ENCODE results near the gene ZBTB8B.
"Not testable (repeated sequence)": the region's sequence is repeated elsewhere in the genome, so short reads cannot be mapped to it uniquely, and the experiment has no call there.

ZBTB8B gene

DNA sequence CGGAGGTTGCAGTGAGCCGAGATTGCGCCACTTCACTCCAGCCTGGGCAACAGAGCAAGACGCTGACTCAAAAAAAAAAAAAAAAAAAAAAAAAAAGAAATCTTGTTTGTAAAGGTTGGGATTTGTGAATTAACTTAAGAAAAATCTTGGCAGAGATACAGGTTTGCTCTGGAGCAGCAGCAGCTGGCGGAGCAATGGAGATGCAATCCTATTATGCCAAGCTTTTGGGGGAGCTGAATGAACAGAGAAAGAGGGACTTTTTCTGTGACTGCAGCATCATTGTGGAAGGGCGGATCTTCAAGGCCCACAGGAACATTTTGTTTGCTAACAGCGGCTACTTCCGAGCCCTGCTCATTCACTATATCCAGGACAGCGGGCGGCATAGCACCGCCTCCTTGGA lies 5.6 kb downstream of the ZBTB8B start:
- DNase-seq = no peak

DNA sequence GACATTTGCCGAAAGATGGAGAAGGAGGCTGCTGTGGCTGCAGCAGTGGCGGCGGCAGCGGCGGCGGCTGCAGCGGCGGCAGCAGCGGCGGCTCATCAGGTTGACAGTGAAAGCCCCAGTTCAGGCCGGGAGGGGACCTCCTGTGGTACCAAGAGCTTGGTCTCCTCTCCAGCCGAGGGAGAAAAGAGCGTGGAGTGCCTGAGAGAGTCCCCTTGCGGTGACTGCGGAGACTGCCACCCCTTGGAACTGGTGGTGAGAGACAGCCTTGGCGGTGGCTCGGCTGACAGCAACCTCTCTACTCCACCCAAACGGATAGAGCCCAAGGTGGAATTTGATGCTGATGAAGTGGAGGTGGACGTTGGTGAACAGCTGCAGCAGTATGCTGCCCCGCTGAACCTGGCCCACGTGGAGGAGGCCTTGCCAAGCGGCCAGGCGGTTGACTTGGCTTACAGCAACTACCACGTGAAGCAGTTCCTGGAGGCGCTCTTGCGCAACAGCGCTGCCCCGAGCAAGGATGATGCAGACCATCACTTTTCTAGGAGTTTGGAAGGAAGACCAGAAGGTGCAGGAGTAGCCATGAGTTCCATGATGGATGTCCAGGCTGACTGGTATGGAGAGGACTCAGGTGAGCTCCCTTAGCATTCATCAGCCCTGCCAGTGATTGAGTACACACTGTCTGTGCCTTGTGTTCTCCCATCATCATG lies 6.3 kb downstream of the ZBTB8B start:
- DNase-seq = no peak

DNA sequence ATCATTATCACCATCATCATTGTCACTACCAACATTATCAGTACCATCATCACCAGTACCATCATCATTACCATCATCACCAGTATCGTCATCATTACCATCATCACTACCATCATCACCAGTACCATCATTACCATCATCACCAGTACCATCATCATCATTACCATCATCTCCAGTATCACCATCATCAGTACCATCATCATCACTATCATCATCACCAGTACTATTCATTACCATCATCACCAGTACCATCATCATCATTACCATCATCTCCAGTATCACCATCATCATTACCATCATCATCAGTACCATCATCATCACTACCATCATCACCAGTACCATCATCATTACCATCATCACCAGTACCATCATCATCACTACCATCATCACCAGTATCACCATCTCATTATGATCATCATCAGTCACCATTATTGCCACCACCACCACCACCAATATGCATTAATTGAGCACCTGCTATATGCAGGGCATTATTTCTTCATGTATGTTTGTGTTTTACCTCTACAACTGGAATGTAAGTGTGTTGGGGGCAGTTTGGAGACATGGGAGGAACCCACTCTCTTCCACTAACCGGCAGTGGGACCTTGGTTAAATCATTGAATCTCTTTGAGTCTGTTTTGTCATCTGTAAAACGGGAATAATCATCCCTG lies 7.0 kb downstream of the ZBTB8B start:
- DNase-seq = no peak

DNA sequence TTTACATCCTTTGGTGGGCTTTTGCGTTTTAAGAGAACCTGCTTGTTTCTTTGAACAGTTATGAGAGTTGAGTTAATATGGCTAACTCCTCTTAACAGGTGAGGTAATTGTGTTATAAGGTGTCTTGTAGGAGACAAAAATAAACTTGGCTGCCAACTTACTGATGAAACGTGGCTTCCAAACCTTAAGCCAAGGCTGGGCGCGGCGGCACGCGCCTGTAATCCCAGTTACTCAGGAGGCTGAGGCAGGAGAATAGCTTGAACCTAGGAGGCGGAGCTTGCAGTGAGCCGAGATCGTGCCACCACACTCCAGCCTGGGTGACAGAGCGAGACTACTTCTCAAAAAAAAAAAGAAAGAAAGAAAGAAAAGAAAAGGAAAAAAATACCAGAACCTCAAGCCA lies 8.1 kb downstream of the ZBTB8B start:
- not testable (repeated sequence) for DNase-seq

DNA sequence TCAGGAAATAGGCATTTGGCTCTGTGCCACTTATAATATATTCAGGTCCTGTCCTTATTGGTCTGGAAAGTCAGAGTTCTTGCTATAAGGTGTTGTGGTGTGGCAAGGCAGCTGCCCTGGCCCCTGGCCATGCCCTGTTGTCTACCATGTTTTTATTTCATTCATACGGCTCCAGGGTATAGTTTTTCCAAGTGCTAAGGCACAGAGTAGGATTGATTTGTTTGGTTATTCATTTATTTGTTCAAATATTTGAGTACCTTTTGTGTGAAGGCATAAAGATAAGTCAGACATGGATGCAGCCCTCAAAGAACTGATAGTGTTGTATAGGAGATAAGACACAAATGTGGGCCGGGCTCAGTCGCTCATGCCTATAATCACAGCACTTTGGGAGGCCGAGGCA lies 10.1 kb downstream of the ZBTB8B start:
- no peak for DNase-seq

DNA sequence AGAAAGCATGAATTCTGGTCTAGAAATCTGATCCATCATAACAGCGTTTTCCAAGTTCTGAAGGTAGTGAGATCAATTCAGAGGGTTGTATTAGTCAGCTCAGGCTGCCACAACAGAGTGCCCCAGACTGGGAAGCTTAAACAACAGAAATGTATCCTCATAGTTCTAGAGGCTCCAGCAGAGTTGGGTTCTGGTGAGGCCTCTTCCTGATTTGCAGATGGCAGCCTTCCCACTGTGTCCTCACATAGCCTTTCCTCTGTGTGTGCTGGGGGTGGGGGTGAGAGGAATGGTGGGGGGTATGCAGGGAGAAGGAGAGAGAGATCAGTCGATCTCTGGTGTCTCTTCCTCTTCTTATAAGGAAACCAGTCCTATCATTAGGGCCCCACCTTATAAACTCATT lies 15.1 kb downstream of the ZBTB8B start:
- no peak for DNase-seq

DNA sequence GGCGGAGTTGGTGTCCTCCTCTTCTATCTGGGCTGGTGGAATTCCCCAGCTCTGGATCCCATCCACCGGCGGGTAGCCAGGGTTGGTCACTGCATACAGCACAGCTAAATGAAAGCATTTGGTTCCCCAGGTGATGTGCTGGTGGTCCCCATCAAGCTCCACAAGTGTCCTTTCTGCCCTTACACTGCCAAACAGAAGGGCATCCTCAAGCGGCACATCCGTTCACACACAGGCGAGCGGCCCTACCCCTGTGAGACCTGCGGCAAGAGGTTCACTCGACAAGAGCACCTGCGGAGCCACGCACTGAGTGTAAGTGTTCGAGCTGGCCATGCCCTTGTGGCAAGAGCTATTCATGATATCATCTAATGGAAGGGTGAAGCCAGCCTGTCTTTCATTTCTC lies 15.9 kb downstream of the ZBTB8B start:
- no peak for DNase-seq

DNA sequence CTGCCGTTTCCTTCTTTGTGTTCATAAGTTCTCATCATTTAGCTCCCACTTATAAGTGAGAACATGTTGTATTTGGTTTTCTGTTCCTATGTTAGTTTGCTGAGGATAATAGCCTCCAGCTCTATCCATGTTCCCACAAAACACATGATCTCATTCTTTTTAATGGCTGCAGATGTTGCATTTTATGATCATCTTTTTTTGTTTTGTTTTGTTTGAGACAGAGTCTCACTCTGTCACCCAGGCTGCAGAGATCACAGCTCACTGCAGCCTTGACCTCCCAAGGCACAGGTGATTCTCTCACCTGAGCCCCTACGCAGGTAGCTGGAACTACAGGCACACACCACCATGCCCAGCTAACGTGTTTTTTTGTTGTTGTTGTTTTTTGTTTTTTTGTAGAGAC lies 16.9 kb downstream of the ZBTB8B start:
- DNase-seq = not testable (repeated sequence)

DNA sequence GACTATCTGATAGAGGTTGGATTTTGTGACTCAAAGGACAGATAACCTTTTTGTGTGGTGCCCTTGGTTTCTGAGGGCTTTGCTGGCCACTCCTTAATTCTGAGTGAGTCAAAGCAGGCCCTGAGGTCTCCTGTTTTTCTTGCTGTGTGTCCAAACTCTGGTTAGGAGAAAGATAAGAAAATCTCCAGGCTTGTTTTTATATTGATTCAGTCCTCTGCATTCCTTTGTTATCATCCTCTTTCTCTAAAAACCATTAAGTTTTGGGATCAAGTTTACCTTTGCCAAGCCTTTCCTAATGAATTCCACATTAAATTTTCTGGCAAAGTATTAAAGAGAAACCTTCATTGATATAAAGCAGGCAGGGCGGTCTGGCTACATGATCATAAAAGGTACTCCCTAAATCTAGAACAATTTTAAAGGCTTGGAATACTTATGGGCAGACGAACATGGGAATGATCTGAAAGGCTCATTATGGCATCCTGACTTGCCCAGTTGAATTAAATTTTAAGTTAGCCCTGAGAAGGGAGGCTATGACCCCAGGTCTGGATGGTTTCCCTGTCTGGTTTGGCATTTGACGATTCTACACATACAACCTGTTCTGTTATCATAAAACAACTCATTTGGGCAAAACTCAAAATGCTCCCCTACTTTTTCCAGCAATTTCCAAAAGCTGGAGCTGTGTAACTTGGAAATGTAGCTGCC lies 20.8 kb downstream of the ZBTB8B start:
- peak; percentile 41 for DNase-seq

DNA sequence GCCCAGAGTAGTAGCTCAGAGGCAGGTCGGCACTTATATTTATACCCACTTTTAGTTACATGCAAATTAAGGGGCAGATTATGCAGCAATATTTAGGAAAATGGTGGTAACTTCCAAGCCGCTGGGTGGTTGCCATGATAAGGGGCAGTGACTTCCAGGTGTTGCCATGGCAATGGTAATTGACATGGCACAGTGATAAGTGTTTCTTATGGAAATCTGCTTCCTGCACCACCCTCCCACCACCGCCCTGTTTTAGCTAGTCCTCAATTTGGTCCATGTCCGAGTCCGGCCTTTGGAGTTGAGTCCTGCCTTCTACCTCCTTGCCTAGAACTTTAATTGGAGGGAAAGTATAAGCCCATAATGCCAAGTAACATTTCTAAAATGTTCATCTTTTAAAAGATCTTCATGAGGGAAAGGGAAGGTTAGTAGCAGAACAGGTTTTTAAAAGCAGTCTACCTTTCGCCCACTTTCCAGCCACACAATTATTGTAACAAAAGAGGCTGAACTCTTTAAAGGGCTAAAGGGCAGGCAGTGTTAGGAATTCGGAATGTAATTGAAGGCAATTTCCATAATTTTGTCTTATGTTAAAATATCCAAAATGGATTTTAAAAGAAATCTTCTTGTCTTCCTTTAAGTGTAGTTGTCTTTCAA lies 21.7 kb downstream of the ZBTB8B start:
- DNase-seq = no peak

DNA sequence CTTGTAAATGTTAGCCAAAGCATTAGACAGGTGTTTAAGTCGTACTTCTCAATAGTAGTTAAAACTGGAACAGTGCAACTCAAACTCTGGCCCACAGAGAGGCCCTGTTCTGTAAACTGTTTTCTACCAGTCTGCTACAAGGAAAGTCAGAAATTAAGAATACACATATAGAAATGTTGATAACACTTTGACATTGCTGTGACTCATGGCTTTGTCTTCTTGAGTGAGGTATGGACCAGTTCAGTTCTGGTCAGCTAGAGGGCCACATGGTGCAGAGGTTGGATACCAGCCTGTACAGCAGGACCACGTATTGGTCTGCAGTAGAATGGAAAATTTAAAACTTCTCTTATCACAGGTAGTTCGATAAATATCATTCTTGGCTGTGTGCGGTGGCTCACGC lies 22.3 kb downstream of the ZBTB8B start:
- DNase-seq = no peak

DNA sequence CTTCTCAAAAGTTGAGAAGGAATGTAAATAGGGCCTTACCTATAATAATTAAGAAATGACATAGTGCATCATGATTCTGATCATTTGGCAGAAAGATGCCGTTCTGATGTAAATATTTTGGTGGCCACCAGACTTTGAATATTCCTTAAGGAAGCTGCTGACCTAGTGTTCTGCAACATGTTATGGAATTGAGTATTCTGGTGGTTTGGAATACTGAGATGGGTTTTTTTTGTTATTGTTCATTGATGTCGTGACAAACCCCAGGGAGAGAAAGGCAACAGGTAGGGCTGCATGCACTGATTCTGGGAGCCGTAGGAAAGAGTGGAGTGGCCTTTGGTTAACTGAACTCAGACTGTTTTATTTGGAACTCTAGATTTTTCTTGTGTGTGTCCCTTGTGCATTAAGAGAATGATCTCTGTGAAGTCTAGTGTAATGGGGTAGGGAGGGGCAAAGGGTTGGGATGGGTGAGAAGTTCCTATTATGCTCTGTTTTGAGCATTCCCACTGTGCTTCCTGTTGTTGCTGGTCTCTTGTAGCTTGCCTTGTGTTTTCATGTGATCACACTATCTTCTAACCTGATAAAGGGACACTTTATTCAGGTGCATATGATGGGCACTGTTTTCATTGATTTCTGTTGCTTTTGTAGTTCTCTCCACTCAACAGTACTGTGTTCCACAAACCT lies 25.0 kb downstream of the ZBTB8B start:
- no peak for DNase-seq

DNA sequence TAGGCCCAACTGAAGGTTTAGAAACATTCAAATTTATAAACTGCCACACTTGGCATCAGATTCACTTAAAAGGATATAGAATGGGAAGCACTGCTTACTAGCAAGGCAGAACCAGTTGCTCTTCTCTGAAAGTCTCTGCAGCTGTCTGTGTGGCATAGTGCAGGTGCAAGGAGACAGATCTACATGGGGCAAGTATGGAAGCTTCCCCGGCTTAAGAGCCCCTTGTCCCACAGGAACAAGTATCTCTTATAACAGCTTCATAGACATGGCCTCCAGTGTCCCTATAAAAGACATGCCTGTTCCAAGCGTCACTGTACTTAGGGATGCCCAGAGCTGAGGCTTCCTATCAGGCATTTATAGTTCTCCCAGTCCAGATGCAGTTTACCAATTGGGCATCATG lies 26.5 kb downstream of the ZBTB8B start:
- DNase-seq = no peak

DNA sequence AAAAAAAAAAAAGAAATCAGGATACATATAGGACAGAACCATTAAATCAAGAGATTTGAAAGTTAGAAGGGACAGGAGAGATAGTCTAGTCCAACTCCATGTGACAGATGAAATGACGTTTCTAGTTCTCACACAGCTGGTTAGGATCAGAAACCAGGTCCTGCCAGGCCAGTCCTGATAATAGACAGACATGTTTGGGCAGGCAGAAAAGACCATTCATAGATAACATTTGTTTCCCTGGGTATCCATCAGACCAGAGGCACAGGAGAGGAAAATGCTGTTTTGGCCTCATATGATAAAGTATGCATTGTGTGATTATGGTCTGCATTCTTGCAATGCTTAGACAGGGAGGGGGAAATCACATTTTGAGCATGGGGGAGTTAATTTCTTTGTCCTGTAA lies 29.3 kb downstream of the ZBTB8B start:
- DNase-seq = peak; percentile 54

DNA sequence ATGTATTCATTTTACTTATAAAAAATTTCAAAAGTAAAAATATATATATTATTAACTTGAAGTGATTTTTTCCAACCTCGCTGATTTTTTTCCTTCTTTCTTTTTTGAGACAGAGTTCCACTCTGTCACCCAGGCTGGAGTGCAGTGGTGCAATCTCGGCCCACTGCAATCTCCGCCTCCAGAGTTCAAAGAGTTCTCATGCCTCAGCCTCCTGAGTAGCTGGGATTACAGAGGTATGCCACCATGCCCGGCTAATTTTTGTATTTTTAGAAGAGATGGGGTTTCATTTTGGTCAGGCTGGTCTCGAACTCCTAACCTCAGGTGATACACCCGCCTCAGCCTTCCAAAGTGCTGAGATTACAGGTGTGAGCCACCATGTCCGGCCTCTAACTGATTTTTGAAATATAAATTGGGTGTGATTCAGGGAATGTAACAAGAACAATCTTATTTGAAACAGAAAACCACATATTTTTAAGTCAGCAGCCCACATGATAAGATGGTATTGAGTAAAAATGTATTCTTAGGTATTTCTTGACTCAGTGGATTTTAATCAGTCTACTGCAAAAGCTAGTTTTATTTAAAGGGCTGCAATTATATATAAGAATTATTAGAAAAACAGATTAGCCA lies 30.0 kb downstream of the ZBTB8B start:
- no peak for DNase-seq

DNA sequence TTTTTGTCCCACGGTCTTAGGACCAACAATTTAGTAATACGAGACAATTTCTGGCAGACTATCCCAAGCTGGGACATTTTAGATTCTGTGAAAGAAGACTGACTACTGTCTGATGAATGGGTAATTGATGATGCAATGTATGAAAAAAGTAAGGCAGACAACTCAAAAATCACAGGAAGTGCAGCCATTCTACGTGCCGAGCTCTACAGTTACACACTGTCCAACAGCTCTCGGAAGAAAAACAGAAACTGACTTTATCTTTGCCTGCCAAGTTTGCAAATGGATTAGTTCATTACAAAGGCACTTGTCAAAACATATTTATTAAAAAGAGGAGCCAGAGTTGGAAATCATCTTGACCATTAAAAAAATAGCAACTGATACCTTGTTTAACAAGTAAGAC lies 31.3 kb downstream of the ZBTB8B start:
- peak; percentile 53 for DNase-seq

DNA sequence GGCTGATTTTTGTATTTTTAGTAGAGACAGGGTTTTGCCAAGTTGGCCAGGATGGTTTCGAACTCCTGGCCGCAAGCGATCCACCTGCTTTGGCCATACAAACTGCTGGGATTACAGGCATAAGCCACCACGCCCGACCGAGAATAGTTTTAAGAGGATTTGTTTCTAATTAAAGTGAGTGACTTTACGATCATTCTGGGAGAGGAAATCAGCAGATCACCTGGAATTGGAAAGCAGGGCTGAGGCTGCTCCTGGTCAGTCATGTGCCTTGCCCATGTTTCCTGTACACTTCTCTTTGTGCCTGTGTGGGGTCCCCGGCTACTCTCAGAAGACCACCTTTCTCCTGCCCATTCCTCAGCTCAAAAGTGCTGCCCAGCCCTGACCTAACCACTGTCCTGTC lies 33.9 kb downstream of the ZBTB8B start:
- DNase-seq = no peak

DNA sequence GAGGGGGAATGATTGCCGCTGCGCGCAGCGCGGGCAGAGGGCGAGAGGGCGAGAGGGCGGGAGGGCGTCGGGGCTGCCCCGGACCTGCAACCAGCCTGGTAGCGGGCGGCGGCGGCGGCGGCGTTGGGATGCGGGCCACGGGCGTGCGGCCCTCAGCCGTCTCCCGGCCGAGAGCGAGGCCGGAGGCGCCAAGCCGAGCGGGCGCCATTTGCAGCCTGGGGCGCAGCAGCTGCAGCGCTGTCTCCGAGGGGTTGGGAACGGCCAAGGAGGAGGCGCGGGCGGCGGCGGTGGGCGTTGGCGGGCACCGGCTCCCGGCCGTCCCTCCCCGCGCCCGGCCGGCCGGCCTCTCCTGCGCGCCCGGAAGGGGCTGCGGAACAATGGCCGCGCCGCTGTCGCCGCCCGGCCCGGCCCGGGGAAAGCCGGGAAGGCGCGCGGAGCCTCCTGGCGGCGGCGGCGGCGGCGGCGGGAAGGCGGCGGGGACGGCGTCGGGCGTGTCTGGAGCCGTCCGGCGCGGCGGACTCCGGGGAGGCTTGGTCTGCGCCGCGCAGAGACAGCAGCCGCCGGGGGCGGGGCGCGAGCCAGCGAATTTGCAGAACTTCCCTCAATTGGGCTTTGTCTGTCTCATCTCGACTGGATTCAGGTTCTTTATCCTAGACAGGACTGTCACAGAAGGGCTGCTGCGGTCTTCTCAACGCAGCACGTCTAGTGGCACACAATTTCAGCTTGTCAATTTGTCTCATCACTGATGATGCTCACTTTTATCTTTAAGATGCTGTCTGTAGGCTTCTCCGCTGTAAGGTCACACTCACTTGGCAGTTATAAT lies 35.7 kb downstream of the ZBTB8B start:
- peak; percentile 71 for DNase-seq

DNA sequence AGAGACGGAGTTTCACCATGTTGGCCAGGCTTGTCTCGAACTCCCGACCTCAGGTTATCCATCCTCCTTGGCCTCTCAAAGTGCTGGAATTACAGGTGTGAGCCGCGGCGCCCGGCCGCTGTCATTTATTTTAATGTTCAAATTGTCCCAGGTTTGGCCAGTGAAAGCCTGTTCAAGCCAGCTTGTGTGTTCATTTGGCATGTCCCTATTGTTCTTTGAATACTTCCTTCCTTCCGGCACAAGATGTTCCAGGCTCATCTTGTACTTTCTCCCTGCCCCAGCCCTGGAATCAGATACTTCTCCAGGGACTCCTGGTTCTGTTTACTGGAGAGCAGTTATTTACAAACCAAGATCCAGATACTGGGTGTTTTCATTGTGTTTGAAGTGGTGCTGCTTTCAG lies 37.0 kb downstream of the ZBTB8B start:
- DNase-seq = no peak

DNA sequence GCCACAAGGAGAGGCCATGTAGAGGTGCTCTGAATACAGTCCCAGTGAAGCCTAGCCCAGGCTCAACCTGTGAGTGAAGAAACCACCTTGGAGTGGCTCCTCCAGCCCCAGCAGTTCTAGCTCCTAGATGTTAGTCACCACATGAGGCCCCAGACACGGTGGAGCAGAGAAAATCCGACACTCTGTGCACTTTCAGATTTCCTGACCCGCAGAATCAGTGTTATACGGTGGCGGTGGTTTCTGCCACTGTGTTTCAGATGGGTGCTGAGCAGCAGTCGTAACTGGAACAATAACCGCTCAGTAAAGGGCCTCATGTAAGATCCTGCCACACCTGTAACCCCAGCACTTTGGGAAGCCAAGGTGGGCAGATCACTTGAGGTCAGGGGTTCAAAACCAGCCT lies 38.3 kb downstream of the ZBTB8B start:
- no peak for DNase-seq

DNA sequence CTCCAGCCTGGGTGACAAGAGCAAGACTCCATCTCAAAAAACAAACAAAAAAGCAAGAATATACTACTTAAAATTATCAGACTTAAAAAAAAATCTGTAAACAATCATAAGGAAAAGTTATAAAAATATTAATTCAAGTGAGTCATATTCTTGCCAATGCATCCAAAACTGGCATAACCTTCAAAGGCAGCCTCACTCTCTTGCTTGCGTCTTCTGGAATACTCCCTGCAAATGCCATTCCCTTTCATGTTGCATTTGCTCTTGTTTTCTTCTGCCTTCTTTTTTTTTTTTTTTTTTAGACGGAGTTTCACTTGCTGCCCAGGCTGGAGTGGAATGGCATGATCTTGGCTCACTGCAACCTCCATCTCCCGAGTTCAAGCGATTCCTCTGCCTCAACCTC lies 42.1 kb downstream of the ZBTB8B start:
- peak; percentile 37 for DNase-seq

All from fibroblast of skin of back (primary cell).